MM.1S (cell line): ENCODE results near the gene CCDC6.
"Not testable (repeated sequence)": the region's sequence is repeated elsewhere in the genome, so short reads cannot be mapped to it uniquely, and the experiment has no call there.

Source experiments
- DNase-seq: peaks from one replicate; pipeline ENCODE4 v3.0.0-alpha.2; 2015
- H2AFZ ChIP-seq: fragments of 300-600 bp; sonication (generic); 2 replicates; pipeline ENCODE4 v1.6.0; 2016; ENCODE audit warnings: antibody characterized with exemption, low read length
- H3F3A ChIP-seq: fragments of 300-600 bp; sonication (generic); 2 replicates; pipeline ENCODE4 v1.6.1; 2016; ENCODE audit warnings: mild to moderate bottlenecking, antibody characterized with exemption, low read length, moderate library complexity, mixed read lengths; ENCODE audit not compliant: insufficient read depth
- H3K27ac ChIP-seq: fragments of 300-600 bp; sonication (generic); 2 replicates; pipeline ENCODE4 v1.5.1; 2016; ENCODE audit warnings: mild to moderate bottlenecking, low read length
- H3K27me3 ChIP-seq: fragments of 300-600 bp; sonication (generic); replicated peaks from 2 replicates; pipeline ENCODE4 v1.6.0; 2016; ENCODE audit warnings: low read length; ENCODE audit not compliant: insufficient read depth
- H3K36me3 ChIP-seq: fragments of 300-600 bp; sonication (generic); replicated peaks from 2 replicates; pipeline ENCODE4 v1.6.1; 2016; ENCODE audit warnings: mild to moderate bottlenecking, low read length, mixed read lengths; ENCODE audit not compliant: insufficient read depth
- H3K4me1 ChIP-seq: fragments of 300-600 bp; sonication (generic); 2 replicates; pipeline ENCODE4 v1.6.1; 2016; ENCODE audit warnings: low read length, mixed read lengths
- H3K4me2 ChIP-seq: fragments of 300-600 bp; sonication (generic); 2 replicates; pipeline ENCODE4 v1.6.0; 2016; ENCODE audit warnings: low read depth, low read length
- H3K4me3 ChIP-seq: fragments of 300-600 bp; sonication (generic); 2 replicates; pipeline ENCODE4 v1.5.1; 2016; ENCODE audit warnings: low read length, mixed read lengths
- H3K79me2 ChIP-seq: fragments of 300-600 bp; sonication (generic); 2 replicates; pipeline ENCODE4 v1.6.1; 2016; ENCODE audit warnings: mixed run types, low read length, mixed read lengths
- H3K9ac ChIP-seq: fragments of 300-600 bp; sonication (generic); 2 replicates; pipeline ENCODE4 v1.6.1; 2016; ENCODE audit warnings: low read length, mixed read lengths
- H3K9me2 ChIP-seq: fragments of 300-600 bp; sonication (generic); replicated peaks from 2 replicates; pipeline ENCODE4 v1.6.1; 2016; ENCODE audit warnings: mild to moderate bottlenecking, low read length, mixed read lengths; ENCODE audit not compliant: insufficient read depth
- H3K9me3 ChIP-seq: fragments of 300-600 bp; sonication (generic); replicated peaks from 2 replicates; pipeline ENCODE4 v1.6.1; 2016; ENCODE audit warnings: mild to moderate bottlenecking, low read length, mixed read lengths; ENCODE audit not compliant: insufficient read depth
- H4K20me1 ChIP-seq: fragments of 300-600 bp; sonication (generic); 2 replicates; pipeline ENCODE4 v1.6.1; 2016; ENCODE audit warnings: mild to moderate bottlenecking, low read length, moderate library complexity, mixed read lengths; ENCODE audit not compliant: insufficient read depth
- CTCF ChIP-seq: fragments of 300-600 bp; sonication (generic); IDR thresholded peaks from 2 replicates; pipeline ENCODE4 v1.5.1; 2016; ENCODE audit warnings: antibody characterized with exemption, low read length, mixed read lengths
- EZH2 ChIP-seq: fragments of 300-600 bp; sonication (generic); optimal IDR thresholded peaks from 2 replicates; pipeline ENCODE3; 2017; ENCODE audit warnings: low read depth, mild to moderate bottlenecking, antibody characterized with exemption, low read length, mixed read lengths
- EZH2phosphoT487 ChIP-seq: fragments of 300-600 bp; sonication (generic); IDR thresholded peaks from 2 replicates; pipeline ENCODE4 v1.6.1; 2018; ENCODE audit warnings: antibody characterized with exemption, low read length

The CCDC6 gene

GRCh38 chr10:59887972-59888640, 18.2 kb downstream of the CCDC6 start:
- no peak for DNase-seq
- Histone ChIP-seq H3K4me1 (peaks cover 23% of the 10 kb centered on the region), H3K27me3 (no peaks in the 10 kb centered on the region), H3K9me3 (no peaks in the 10 kb centered on the region), H4K20me1 (peaks cover 4% of the 10 kb centered on the region; the same call in 1 of the 2 replicates), H3K27ac (no peak overlapping the region), H3K36me3 (no peaks in the 10 kb centered on the region), H3F3A (peaks cover 9% of the 10 kb centered on the region), H2AFZ (no peak overlapping the region), H3K4me3 (no peak overlapping the region), H3K4me2 (no peak overlapping the region), H3K9ac (no peak overlapping the region), H3K79me2 (peaks cover 84% of the 10 kb centered on the region), H3K9me2 (no peaks in the 10 kb centered on the region)
- TF ChIP-seq EZH2 (no peak), EZH2phosphoT487 (no peak), CTCF (no peak)

DNA sequence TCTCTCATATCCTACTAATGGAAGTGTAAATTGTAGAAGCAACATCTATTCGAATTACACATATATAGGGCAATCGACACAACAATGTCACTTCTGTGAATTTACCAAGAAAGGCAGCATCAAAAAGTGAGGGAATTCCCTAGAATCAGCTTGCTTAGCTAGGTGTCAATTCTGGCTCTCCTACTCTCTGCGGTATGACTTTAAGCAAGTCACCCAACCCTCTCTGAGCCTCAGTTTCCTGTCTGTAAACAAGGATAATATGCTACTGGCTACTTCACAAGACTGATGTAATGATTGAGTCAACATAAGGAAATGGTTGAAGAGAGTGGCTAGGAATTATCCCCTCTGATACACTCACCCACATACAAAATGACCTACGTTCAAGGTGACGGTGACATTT, 19.4 kb downstream of the CCDC6 start:
- peaks cover 4% of the 10 kb centered on the region; the same call in 1 of the 2 replicates for H4K20me1 ChIP-seq
- TF ChIP-seq CTCF (no peak), EZH2phosphoT487 (no peak), EZH2 (no peak)
- peaks cover 23% of the 10 kb centered on the region for H3K4me1 ChIP-seq

DNA sequence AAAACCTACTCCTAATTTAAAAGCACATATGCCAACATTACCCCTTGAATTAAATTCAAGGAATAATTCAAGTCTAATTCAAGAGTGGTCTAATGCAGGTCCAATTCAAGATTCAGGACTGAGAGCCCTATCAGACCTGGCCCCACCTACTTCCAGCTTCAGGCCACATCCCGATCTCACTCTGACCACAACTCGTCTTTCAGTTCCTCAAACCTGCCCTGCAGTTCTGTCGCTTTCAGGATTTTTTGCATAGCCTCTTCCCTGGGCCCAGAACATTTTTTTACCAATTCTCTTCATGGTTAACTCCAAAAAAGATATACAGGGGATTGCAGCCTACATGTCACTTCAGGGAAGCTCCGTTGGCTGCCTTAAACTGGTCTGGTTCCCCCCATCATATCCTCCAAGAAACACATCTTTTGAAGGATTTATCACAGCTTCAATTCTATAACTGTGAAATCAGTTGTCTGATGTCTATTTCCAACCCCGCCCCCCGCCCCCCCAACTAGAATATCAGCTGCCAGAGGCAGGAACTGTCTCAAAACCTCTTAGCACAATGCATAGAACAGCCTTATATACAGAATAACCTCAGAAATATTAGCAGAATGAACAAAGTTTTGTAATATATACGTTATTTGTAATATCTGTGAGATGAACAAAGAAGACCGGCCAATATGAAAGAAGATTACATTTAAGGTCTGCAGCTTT, 20.8 kb downstream of the CCDC6 start:
- H3K4me3 ChIP-seq = peak overlapping the region; percentile 11; the same call in 1 of the 2 replicates
- H3K27ac ChIP-seq = peak overlapping the region; percentile 46; the same call in 1 of the 2 replicates
- H3K9ac ChIP-seq = no peak overlapping the region
- H3F3A ChIP-seq = peaks cover 9% of the 10 kb centered on the region
- H2AFZ ChIP-seq = no peak overlapping the region
- H3K4me2 ChIP-seq = peak overlapping the region; percentile 70
- H4K20me1 ChIP-seq = peaks cover 4% of the 10 kb centered on the region; the same call in 1 of the 2 replicates
- no peaks in the 10 kb centered on the region for H3K9me3 ChIP-seq
- H3K9me2 ChIP-seq = no peaks in the 10 kb centered on the region
- H3K27me3 ChIP-seq = no peaks in the 10 kb centered on the region
- peak; percentile 79 for DNase-seq
- TF ChIP-seq EZH2phosphoT487 (no peak), CTCF (no peak), EZH2 (no peak)
- no peaks in the 10 kb centered on the region for H3K36me3 ChIP-seq
- peaks cover 71% of the 10 kb centered on the region for H3K79me2 ChIP-seq
- H3K4me1 ChIP-seq = peaks cover 23% of the 10 kb centered on the region

More for the DNA sequence above, 19.4 kb downstream of the CCDC6 start:
- Histone ChIP-seq H3K79me2 (peaks cover 75% of the 10 kb centered on the region), H3K9me3 (no peaks in the 10 kb centered on the region), H3K4me3 (no peak overlapping the region), H3K27me3 (no peaks in the 10 kb centered on the region), H3K9ac (no peak overlapping the region), H3K36me3 (no peaks in the 10 kb centered on the region), H3F3A (peaks cover 9% of the 10 kb centered on the region), H3K9me2 (no peaks in the 10 kb centered on the region), H2AFZ (no peak overlapping the region), H3K4me2 (peak overlapping the region; percentile 70; the same call in 1 of the 2 replicates), H3K27ac (no peak overlapping the region)
- no peak for DNase-seq

GRCh38 chr10:59884893-59885292, 21.5 kb downstream of the CCDC6 start:
- H3K27ac ChIP-seq, H3K9me2 ChIP-seq, H4K20me1 ChIP-seq, DNase-seq, H3F3A ChIP-seq, H3K36me3 ChIP-seq, H3K27me3 ChIP-seq, H3K4me3 ChIP-seq, H3K9ac ChIP-seq, H3K9me3 ChIP-seq, H2AFZ ChIP-seq: not testable (repeated sequence)
- H3K4me1 ChIP-seq = peaks cover 23% of the 10 kb centered on the region
- H3K4me2 ChIP-seq = peak overlapping the region; percentile 70
- peaks cover 69% of the 10 kb centered on the region for H3K79me2 ChIP-seq
